RWPE2 (cell line): ENCODE measurements around the gene SUZ12.
"Not testable (repeated sequence)": the region's sequence is repeated elsewhere in the genome, so short reads cannot be mapped to it uniquely, and the experiment has no call there.

Experiments
- ATAC-seq: fragments of 200-7000 bp; cut with Tn5 transposase; 3 replicates; pipeline ENCODE4 v1.9.1; 2021; ENCODE audit warnings: low read depth
- DNase-seq: peaks from one replicate; pipeline ENCODE4 v3.0.0-alpha.2; 2020; ENCODE audit warnings: low spot score
- H3K27ac ChIP-seq: fragments of 450-650 bp; 2 replicates; pipeline ENCODE4 v1.5.1; 2017; ENCODE audit warnings: mild to moderate bottlenecking; ENCODE audit not compliant: poor library complexity, severe bottlenecking
- H3K27me3 ChIP-seq: fragments of 250-450 bp; sonication (Bioruptor Pico); 2 replicates; pipeline ENCODE4 v1.5.1; 2021; ENCODE audit warnings: mild to moderate bottlenecking, moderate library complexity; ENCODE audit not compliant: insufficient read depth, poor library complexity, severe bottlenecking
- H3K36me3 ChIP-seq: fragments of 250-450 bp; sonication (Bioruptor Pico); 2 replicates; pipeline ENCODE4 v1.5.1; 2020; ENCODE audit warnings: low read depth, mild to moderate bottlenecking, moderate library complexity
- H3K4me1 ChIP-seq: fragments of 250-450 bp; sonication (Bioruptor Pico); 2 replicates; pipeline ENCODE4 v1.5.1; 2021; ENCODE audit warnings: mild to moderate bottlenecking, moderate library complexity; ENCODE audit not compliant: insufficient read depth, poor library complexity, severe bottlenecking
- H3K4me3 ChIP-seq: fragments of 250-450 bp; sonication (Bioruptor Pico); 2 replicates; pipeline ENCODE4 v1.5.1; 2021; ENCODE audit warnings: mild to moderate bottlenecking, moderate library complexity; ENCODE audit not compliant: severe bottlenecking
- H3K9me3 ChIP-seq: fragments of 250-450 bp; sonication (Bioruptor Pico); 2 replicates; pipeline ENCODE4 v1.5.1; 2021; ENCODE audit warnings: mild to moderate bottlenecking, moderate library complexity; ENCODE audit not compliant: severe bottlenecking
- TF ChIP-seq, protein P1 (sequence below): fragments of 450-650 bp; IDR thresholded peaks from one replicate; pipeline ENCODE4 v1.5.1; 2017; ENCODE audit warnings: mild to moderate bottlenecking, moderate library complexity; ENCODE audit not compliant: poor library complexity, severe bottlenecking

Gene SUZ12

DNA sequence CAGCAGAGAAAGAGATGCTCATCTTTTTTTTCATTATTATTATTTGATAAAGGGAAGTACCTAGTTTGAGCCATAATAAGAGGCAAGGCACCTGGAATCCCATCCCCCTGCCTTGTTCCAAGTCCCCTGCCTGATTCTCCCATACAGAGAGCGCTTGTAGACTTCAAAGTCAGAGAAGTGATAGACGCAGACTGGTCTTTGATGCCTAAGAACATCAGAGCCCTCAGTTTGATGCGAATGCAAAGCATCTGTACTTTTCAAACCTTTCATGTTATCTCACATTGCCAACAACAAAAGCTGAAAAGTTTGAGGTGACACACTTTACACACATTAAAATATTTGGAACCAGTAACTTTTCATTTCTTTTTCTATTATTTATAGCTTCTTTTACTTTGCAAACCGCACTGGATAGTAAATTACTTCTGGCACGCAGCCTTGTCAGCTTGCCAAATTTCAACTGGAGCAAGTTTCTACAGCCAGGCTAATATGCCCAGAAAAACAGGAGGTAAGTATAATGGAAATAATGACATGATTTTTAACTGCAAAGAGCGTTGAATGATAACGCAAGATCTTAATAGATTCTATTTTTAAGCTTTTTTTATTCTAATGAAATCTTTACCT is 29.4 kb upstream of the SUZ12 start:
- no peak overlapping the region for H3K27ac ChIP-seq
- H3K9me3 ChIP-seq: no peaks in the 10 kb centered on the region
- no peaks in the 10 kb centered on the region for H3K27me3 ChIP-seq
- ATAC-seq (peak; percentile 38; the same call in 1 of the 3 replicates), DNase-seq (no peak)
- no peak overlapping the region for H3K4me3 ChIP-seq
- TF ChIP-seq, protein P1, sequence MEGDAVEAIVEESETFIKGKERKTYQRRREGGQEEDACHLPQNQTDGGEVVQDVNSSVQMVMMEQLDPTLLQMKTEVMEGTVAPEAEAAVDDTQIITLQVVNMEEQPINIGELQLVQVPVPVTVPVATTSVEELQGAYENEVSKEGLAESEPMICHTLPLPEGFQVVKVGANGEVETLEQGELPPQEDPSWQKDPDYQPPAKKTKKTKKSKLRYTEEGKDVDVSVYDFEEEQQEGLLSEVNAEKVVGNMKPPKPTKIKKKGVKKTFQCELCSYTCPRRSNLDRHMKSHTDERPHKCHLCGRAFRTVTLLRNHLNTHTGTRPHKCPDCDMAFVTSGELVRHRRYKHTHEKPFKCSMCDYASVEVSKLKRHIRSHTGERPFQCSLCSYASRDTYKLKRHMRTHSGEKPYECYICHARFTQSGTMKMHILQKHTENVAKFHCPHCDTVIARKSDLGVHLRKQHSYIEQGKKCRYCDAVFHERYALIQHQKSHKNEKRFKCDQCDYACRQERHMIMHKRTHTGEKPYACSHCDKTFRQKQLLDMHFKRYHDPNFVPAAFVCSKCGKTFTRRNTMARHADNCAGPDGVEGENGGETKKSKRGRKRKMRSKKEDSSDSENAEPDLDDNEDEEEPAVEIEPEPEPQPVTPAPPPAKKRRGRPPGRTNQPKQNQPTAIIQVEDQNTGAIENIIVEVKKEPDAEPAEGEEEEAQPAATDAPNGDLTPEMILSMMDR: no peak
- H3K36me3 ChIP-seq: no peaks in the 10 kb centered on the region
- no peaks in the 10 kb centered on the region for H3K4me1 ChIP-seq

DNA sequence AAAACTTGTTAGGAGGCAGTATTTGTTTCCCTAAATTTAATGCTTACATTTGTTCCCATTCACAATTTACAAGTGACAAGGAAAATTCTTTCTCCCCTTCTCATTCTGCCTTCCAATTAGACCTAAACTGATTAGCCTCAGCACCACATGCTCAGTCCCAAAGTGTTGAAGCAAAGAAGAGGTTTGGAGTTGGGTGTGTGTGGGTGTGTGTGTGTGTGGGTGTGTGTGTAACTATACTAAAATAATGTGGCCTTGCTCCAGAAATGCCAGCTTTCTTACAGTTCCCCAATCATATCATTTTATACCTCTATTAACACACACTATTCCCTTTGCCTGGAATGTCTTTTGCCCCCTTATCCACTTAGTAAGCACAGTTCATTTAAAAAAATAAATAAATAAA is 28.4 kb upstream of the SUZ12 start:
- no peak for DNase-seq

DNA sequence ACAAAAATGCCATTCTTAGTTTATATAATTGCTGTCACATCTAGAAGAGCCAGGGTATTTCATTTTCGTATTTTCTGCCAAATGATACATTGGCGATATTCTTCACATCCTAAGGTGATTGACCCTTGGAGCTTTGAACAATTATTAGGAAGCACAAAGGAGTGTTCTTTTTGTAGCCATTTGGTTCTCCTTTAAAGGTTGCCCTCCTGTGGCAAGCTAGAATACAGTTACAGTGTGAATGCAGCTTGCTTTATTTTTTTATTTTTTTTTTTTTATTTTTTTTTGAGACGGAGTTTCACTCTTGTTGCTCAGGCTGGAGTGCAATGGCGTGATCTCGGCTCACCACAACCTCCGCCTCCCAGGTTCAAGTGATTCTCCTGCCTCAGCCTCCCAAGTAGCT is 24.1 kb upstream of the SUZ12 start:
- ATAC-seq, H3K4me3 ChIP-seq: not testable (repeated sequence)
- TF ChIP-seq, protein P1: peak; percentile 39

More for the DNA sequence above, 28.4 kb upstream of the SUZ12 start:
- Histone ChIP-seq H3K27ac (no peak overlapping the region), H3K9me3 (no peaks in the 10 kb centered on the region), H3K4me1 (no peaks in the 10 kb centered on the region), H3K36me3 (no peaks in the 10 kb centered on the region), H3K4me3 (no peak overlapping the region), H3K27me3 (no peaks in the 10 kb centered on the region)
- ATAC-seq: no peak
- TF ChIP-seq, protein P1: no peak

DNA sequence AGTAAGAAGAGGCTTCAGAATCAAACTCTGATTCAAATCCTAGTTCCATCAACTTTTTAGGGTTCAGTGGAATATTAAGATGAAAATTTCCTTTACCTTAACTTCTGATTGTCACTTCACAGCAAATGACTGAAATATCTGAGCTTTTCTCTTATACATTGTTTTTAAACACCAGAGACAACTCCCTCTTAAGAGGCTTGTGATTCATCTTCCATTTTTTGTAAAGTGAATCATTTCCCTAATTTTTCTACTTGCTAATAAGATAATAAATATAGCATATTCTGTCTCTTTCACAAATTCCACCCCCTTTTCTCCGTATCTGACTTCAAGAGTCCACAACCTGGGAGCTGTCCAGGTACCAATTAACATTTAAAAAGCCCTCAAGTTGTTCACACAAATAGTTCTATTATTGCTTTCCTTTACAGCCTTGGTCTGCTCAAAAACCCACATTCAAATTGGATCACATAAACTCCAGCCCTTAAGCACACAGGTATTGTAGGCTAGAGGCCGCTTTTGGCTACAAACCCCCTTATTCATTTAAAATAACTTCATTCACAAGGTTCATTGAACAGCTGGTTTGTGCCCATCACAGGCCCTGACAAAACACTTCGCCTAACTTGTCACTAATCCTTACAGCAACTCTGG is 21.2 kb upstream of the SUZ12 start:
- TF ChIP-seq, protein P1: no peak
- Histone ChIP-seq H3K9me3 (no peaks in the 10 kb centered on the region), H3K36me3 (no peaks in the 10 kb centered on the region), H3K27me3 (no peaks in the 10 kb centered on the region), H3K27ac (no peak overlapping the region), H3K4me1 (no peaks in the 10 kb centered on the region), H3K4me3 (no peak overlapping the region)
- DNase-seq (no peak), ATAC-seq (no peak)

More for the DNA sequence above, 24.1 kb upstream of the SUZ12 start:
- DNase-seq, H3K36me3 ChIP-seq, H3K9me3 ChIP-seq, H3K27ac ChIP-seq, H3K27me3 ChIP-seq, H3K4me1 ChIP-seq: not testable (repeated sequence)

DNA sequence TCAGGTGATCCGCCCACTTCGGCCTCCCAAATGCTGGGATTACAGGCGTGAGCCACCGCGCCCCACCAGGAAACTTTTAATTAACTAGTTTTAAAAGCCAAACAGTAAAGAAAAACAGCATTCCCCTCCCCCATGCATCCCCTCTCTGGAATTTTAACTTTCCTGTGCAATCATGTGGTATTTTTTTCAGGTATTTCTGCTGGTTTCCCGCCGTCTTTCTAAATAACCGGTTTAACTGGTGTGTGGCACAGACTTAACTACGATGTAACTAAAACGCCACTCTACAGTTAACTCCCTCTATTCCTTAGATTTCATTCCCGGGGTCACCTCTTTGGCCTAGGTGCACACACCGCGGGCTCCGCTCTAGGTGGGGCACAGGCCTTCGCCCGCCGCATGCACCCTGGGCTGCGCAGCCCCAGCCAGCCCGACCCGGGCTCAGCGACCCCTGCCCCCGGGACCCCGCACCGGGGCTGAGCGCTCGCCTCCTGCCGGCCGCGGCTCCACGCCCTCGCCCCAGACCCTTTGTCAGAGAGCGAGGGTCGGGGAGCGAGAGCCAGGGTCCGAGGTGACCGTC is 20.2 kb upstream of the SUZ12 start:
- no peak overlapping the region for H3K4me3 ChIP-seq

More for the DNA sequence above, 20.2 kb upstream of the SUZ12 start:
- H3K27me3 ChIP-seq: no peaks in the 10 kb centered on the region
- no peaks in the 10 kb centered on the region for H3K36me3 ChIP-seq
- no peaks in the 10 kb centered on the region for H3K9me3 ChIP-seq
- ATAC-seq (no peak), DNase-seq (no peak)
- H3K4me1 ChIP-seq: no peaks in the 10 kb centered on the region
- TF ChIP-seq, protein P1: no peak
- H3K27ac ChIP-seq: no peak overlapping the region
